ENCODE data around the gene QSER1. TPM values are rescaled to one million over a fixed set of nuclear protein-coding genes. Genes with fewer than 3 reads are reported as not detected.

QSER1 gene
- total and polyA plus RNA-seq, 9 of the 15 experiments (the other 6 are each of a cell fraction or from before 2014, with no cell fraction given), result 5.8 to 33.6 (median 22.3) TPM

DNA sequence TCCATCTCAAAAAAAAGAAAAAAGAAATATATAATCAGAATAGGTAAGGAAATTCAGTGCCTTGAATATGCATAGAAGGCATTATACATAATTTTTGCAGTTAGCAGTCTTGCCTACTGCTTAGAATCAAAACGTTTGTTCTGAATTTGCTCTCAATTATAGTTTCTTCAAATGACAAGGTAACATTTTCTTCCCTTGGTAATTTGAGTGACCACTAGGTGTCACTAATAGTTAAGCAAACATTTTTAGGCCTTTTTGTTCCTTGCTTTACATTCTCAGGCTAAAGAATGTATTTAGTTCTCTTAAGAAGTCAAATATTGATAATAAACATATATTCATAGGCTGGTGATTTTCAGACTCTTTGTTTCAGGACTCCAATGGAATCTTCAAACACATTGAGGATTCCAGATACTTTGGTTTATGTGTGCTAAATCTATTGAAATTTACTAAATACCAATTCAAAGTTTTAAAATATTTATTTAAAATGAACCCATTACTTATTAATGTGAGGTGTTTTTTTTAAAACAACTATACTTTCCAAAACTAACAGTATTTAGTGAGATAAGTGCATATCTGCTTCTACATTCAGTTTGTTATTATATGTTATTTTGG is 68.0 kb downstream of the QSER1 start:
- H3K4me3 ChIP-seq, result no peak overlapping the region
- no peak overlapping the region for H3K27ac ChIP-seq (ENCODE audit: extremely low read depth, low read depth, low read length)
- H3K4me2 ChIP-seq (ENCODE audit: insufficient read depth, low read length), result no peak overlapping the region
- peak; percentile 80 for FAIRE-seq
- intact Hi-C loops (cut with micrococcal nuclease), result loop anchor here (1.0 to 10.0 kb wide), 5 partner anchors 76 to 722 kb away; no protein-coding TSS in a partner anchor
- H3K9ac ChIP-seq (ENCODE audit: insufficient read depth in 1 of 2, low read depth in 2 of 2, low read length in 2 of 2), result no peak overlapping the region
- WGBS (ENCODE audit: insufficient coverage, low coverage, missing lambda C conversion rate), result 6% methylated on average over 1 of the region's 1 CpG
- in situ Hi-C loops (cut with MboI), result loop anchor here (25.0 kb wide), 1 partner anchor 377 kb away; no protein-coding TSS in a partner anchor
- ChIA-PET CTCF (ENCODE audit: low intra/inter-chr PET ratio) (interaction anchor here (0.7 to 4.0 kb wide), 5 partner anchors 105 to 869 kb away, joined by 3 to 43 read pairs (median 11); no protein-coding TSS in a partner anchor), POLR2A (no interaction called here)
- no peaks in the 10 kb centered on the region for H3K9me1 ChIP-seq (ENCODE audit: control insufficient read depth, insufficient read depth, low read length)
- peak; percentile 67 for ATAC-seq
- no peaks in the 10 kb centered on the region for H3K9me3 ChIP-seq (replicated peaks; ENCODE audit: control insufficient read depth, insufficient read depth, low read depth, low read length)
- H3K79me2 ChIP-seq (ENCODE audit: control insufficient read depth, insufficient read depth, low read length), result no peaks in the 10 kb centered on the region
- BruUV-seq (replicated peaks), result no TSS peak
- H4K20me1 ChIP-seq (replicated peaks; ENCODE audit: control insufficient read depth, insufficient read depth, low read length), result no peaks in the 10 kb centered on the region
- no peaks in the 10 kb centered on the region for H3K4me1 ChIP-seq (replicated peaks in 1 of 2; ENCODE audit: control insufficient read depth in 2 of 2, insufficient read depth in 2 of 2, low read length in 2 of 2)
- no peaks in the 10 kb centered on the region for H3K27me3 ChIP-seq (ENCODE audit: control insufficient read depth in 2 of 2, insufficient read depth in 2 of 2, low read length in 2 of 2)
- peaks cover 76% of the 10 kb centered on the region for H3K36me3 ChIP-seq (ENCODE audit: control insufficient read depth, insufficient read depth, low read length)
- no peak overlapping the region for H2AFZ ChIP-seq (ENCODE audit: low read depth, low read length)
- DNase-seq (ENCODE audit: extremely low read depth in 1 of 4, low spot score in 3 of 4), result peak in 3 of 4 experiments; percentile 6 to 55 (median 11)
- TF ChIP-seq, protein P1, sequence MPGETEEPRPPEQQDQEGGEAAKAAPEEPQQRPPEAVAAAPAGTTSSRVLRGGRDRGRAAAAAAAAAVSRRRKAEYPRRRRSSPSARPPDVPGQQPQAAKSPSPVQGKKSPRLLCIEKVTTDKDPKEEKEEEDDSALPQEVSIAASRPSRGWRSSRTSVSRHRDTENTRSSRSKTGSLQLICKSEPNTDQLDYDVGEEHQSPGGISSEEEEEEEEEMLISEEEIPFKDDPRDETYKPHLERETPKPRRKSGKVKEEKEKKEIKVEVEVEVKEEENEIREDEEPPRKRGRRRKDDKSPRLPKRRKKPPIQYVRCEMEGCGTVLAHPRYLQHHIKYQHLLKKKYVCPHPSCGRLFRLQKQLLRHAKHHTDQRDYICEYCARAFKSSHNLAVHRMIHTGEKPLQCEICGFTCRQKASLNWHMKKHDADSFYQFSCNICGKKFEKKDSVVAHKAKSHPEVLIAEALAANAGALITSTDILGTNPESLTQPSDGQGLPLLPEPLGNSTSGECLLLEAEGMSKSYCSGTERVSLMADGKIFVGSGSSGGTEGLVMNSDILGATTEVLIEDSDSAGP (CRISPR knock-in tag; IDR thresholded peaks at IDR 0.05), result no peak
- TF ChIP-seq CTCF (IDR thresholded peaks at IDR 0.05 in 2 of 3, conservative IDR thresholded peaks at IDR 0.05 in 1 of 3; ENCODE audit: insufficient read depth in 2 of 3, low read depth in 1 of 3, low read length in 3 of 3) (peak in 2 of 3 experiments; percentile 42 to 79; a peak in 4 of 6 replicates), SMC3 (conservative IDR thresholded peaks at IDR 0.05; ENCODE audit: insufficient read depth, low read depth, low read length) (peak; percentile 46), TARDBP (IDR thresholded peaks at IDR 0.05) (no peak)
- TF ChIP-seq, protein P2, sequence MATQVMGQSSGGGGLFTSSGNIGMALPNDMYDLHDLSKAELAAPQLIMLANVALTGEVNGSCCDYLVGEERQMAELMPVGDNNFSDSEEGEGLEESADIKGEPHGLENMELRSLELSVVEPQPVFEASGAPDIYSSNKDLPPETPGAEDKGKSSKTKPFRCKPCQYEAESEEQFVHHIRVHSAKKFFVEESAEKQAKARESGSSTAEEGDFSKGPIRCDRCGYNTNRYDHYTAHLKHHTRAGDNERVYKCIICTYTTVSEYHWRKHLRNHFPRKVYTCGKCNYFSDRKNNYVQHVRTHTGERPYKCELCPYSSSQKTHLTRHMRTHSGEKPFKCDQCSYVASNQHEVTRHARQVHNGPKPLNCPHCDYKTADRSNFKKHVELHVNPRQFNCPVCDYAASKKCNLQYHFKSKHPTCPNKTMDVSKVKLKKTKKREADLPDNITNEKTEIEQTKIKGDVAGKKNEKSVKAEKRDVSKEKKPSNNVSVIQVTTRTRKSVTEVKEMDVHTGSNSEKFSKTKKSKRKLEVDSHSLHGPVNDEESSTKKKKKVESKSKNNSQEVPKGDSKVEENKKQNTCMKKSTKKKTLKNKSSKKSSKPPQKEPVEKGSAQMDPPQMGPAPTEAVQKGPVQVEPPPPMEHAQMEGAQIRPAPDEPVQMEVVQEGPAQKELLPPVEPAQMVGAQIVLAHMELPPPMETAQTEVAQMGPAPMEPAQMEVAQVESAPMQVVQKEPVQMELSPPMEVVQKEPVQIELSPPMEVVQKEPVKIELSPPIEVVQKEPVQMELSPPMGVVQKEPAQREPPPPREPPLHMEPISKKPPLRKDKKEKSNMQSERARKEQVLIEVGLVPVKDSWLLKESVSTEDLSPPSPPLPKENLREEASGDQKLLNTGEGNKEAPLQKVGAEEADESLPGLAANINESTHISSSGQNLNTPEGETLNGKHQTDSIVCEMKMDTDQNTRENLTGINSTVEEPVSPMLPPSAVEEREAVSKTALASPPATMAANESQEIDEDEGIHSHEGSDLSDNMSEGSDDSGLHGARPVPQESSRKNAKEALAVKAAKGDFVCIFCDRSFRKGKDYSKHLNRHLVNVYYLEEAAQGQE (IDR thresholded peaks at IDR 0.05; ENCODE audit: borderline replicate concordance), result peak; percentile 68
- TF ChIP-seq, protein P2 (CRISPR knock-in tag; IDR thresholded peaks at IDR 0.05; ENCODE audit: low read depth), result no peak
- TF ChIP-seq, protein P3, sequence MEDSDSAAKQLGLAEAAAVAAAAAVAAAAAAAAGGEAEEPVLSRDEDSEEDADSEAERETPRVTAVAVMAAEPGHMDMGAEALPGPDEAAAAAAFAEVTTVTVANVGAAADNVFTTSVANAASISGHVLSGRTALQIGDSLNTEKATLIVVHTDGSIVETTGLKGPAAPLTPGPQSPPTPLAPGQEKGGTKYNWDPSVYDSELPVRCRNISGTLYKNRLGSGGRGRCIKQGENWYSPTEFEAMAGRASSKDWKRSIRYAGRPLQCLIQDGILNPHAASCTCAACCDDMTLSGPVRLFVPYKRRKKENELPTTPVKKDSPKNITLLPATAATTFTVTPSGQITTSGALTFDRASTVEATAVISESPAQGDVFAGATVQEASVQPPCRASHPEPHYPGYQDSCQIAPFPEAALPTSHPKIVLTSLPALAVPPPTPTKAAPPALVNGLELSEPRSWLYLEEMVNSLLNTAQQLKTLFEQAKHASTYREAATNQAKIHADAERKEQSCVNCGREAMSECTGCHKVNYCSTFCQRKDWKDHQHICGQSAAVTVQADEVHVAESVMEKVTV (CRISPR knock-in tag; IDR thresholded peaks at IDR 0.05), result peak; percentile 40; the same call in 1 of the 2 replicates
